OCI-LY1 (cell line): ENCODE measurements around the gene AKT3.

Experiments
- H2AFZ ChIP-seq: fragments of 200-600 bp; sonication (generic), shearing (Covaris generic); 2 replicates; pipeline ENCODE4 v1.6.0; 2014; ENCODE audit warnings: antibody characterized with exemption, mild to moderate bottlenecking, low read length
- H3F3A ChIP-seq: fragments of 200-600 bp; sonication (generic), shearing (Covaris generic); 2 replicates; pipeline ENCODE4 v1.6.0; 2014; ENCODE audit warnings: mild to moderate bottlenecking, antibody characterized with exemption, low read length, moderate library complexity; ENCODE audit not compliant: insufficient read depth
- H3K27ac ChIP-seq: fragments of 200-600 bp; sonication (generic); 2 replicates; pipeline ENCODE4 v1.5.1; 2014; ENCODE audit warnings: low read length, mixed run types, mild to moderate bottlenecking, low read depth; ENCODE audit not compliant: poor library complexity, severe bottlenecking
- H3K27me3 ChIP-seq: fragments of 200-600 bp; sonication (generic); 2 replicates; pipeline ENCODE4 v1.6.0; 2014; ENCODE audit warnings: antibody characterized with exemption, mild to moderate bottlenecking, low read length, moderate library complexity; ENCODE audit not compliant: insufficient read depth
- H3K36me3 ChIP-seq: fragments of 200-600 bp; sonication (generic); 2 replicates; pipeline ENCODE4 v1.6.1; 2014; ENCODE audit warnings: mild to moderate bottlenecking, antibody characterized with exemption, low read length, moderate library complexity, mixed read lengths; ENCODE audit not compliant: insufficient read depth
- H3K4me1 ChIP-seq: fragments of 200-600 bp; sonication (generic); 2 replicates; pipeline ENCODE4 v1.5.1; 2014; ENCODE audit warnings: mild to moderate bottlenecking, low read length, moderate library complexity; ENCODE audit not compliant: insufficient read depth, severe bottlenecking
- H3K4me2 ChIP-seq: fragments of 200-600 bp; sonication (generic), shearing (Covaris generic); 2 replicates; pipeline ENCODE4 v1.6.1; 2014; ENCODE audit warnings: low read length
- H3K4me3 ChIP-seq: fragments of 200-600 bp; sonication (generic); 2 replicates; pipeline ENCODE4 v1.5.1; 2014; ENCODE audit warnings: low read length, low read depth, mild to moderate bottlenecking, mixed read lengths; ENCODE audit not compliant: poor library complexity, severe bottlenecking
- H3K79me2 ChIP-seq: fragments of 200-600 bp; shearing (Covaris generic); 2 replicates; pipeline ENCODE4 v1.6.1; 2016; ENCODE audit warnings: mixed run types, low read length, mixed read lengths; ENCODE audit not compliant: insufficient read depth
- H3K9ac ChIP-seq: fragments of 200-600 bp; sonication (generic), shearing (Covaris generic); 2 replicates; pipeline ENCODE4 v1.6.1; 2014; ENCODE audit warnings: mild to moderate bottlenecking, low read length, mixed read lengths
- H3K9me2 ChIP-seq: fragments of 200-600 bp; sonication (generic), shearing (Covaris generic); 2 replicates; pipeline ENCODE4 v1.6.1; 2014; ENCODE audit warnings: low read depth, mild to moderate bottlenecking, low read length, mixed read lengths
- H3K9me3 ChIP-seq: fragments of 200-600 bp; shearing (Covaris generic); 2 replicates; pipeline ENCODE4 v1.6.1; 2014; ENCODE audit warnings: low read length, mixed read lengths
- H4K20me1 ChIP-seq: fragments of 200-600 bp; sonication (generic), shearing (Covaris generic); 2 replicates; pipeline ENCODE4 v1.6.0; 2016; ENCODE audit warnings: mild to moderate bottlenecking, low read length; ENCODE audit not compliant: insufficient read depth
- CTCF ChIP-seq: fragments of 200-600 bp; sonication (generic), shearing (Covaris generic); IDR thresholded peaks from 2 replicates; pipeline ENCODE4 v1.5.1; 2017; ENCODE audit warnings: mild to moderate bottlenecking, antibody characterized with exemption, low read length, moderate library complexity, mixed read lengths
- EZH2 ChIP-seq: fragments of 200-600 bp; sonication (generic), shearing (Covaris generic); IDR thresholded peaks from 2 replicates; pipeline ENCODE4 v1.8.0; 2017; ENCODE audit warnings: borderline replicate concordance, mixed run types, mild to moderate bottlenecking, antibody characterized with exemption, low read length, moderate library complexity, mixed read lengths

Gene AKT3

DNA sequence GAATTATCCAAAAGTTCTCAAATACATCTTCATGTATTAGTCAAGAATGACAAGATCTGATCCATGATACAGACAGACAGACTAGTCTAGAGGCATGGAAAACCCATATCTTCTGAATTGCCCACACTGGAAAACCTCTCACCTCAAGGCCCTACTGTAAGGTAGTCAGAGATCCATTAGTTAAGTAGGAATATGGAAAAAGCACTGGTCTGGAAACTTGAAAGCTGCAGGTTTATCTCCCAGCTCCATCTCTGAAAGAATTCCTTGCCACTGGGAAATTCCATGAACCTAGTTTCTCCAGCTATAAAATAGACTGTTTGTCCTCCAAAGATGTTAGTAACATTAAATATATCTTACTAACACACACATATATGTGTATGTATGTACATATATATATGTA is 169.2 kb downstream of the AKT3 start:
- H3K4me2 ChIP-seq: no peak overlapping the region
- H3K27ac ChIP-seq: no peak overlapping the region
- no peaks in the 10 kb centered on the region for H3K27me3 ChIP-seq
- H3K4me1 ChIP-seq: no peaks in the 10 kb centered on the region
- no peaks in the 10 kb centered on the region for H3K9me2 ChIP-seq
- H3K9me3 ChIP-seq: no peaks in the 10 kb centered on the region
- no peak overlapping the region for H3K4me3 ChIP-seq
- no peaks in the 10 kb centered on the region for H3K36me3 ChIP-seq
- H3K79me2 ChIP-seq: no peaks in the 10 kb centered on the region
- no peak overlapping the region for H2AFZ ChIP-seq
- no peaks in the 10 kb centered on the region for H3F3A ChIP-seq
- no peak for TF ChIP-seq CTCF
- no peak for TF ChIP-seq EZH2
- no peak overlapping the region for H3K9ac ChIP-seq
- H4K20me1 ChIP-seq: no peaks in the 10 kb centered on the region

GRCh38 chr1:243672539-243673074 is 177.4 kb downstream of the AKT3 start:
- TF ChIP-seq CTCF (no peak), EZH2 (no peak)
- Histone ChIP-seq H3K4me3 (no peak overlapping the region), H3F3A (no peaks in the 10 kb centered on the region), H3K9ac (no peak overlapping the region), H3K9me3 (no peaks in the 10 kb centered on the region), H4K20me1 (no peaks in the 10 kb centered on the region), H3K27me3 (no peaks in the 10 kb centered on the region), H3K4me1 (no peaks in the 10 kb centered on the region), H2AFZ (no peak overlapping the region), H3K79me2 (no peaks in the 10 kb centered on the region), H3K9me2 (no peaks in the 10 kb centered on the region), H3K4me2 (no peak overlapping the region), H3K27ac (no peak overlapping the region), H3K36me3 (no peaks in the 10 kb centered on the region)

DNA sequence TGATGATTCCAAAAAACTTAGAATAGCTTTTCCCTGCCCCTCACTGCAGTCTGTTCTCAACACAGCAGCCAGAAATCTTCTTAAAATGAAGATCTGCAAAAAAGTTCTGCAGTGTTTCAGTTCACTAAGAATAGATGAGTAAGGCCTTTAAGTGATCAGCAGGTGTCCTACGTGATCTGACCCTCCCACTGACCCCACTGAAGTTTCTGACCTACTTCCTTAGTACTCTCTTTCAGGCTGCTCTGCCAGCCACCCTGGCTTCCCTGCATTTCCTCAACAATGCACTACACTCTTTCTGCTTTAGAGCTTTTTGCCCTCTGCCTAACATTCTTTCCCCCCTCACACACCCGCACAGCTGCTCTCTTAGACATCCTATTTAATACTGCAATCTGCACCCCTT is 182.5 kb downstream of the AKT3 start:
- Histone ChIP-seq H3K79me2 (no peaks in the 10 kb centered on the region), H4K20me1 (no peaks in the 10 kb centered on the region), H3K4me1 (no peaks in the 10 kb centered on the region), H3K27ac (no peak overlapping the region), H3K4me3 (no peak overlapping the region), H3K9me2 (no peaks in the 10 kb centered on the region), H3K27me3 (no peaks in the 10 kb centered on the region), H3K4me2 (no peak overlapping the region), H2AFZ (no peak overlapping the region), H3K9ac (no peak overlapping the region), H3K9me3 (no peaks in the 10 kb centered on the region), H3F3A (no peaks in the 10 kb centered on the region), H3K36me3 (no peaks in the 10 kb centered on the region)
- TF ChIP-seq EZH2: no peak
- TF ChIP-seq CTCF: no peak
